Neural crest cell (in vitro differentiated cells): ENCODE measurements around the gene PFN2. TPM values are rescaled to one million over a fixed set of nuclear protein-coding genes. Genes with fewer than 3 reads are reported as not detected.

Experiments used
- DNase-seq: peaks from one replicate; pipeline ENCODE4 v3.0.0; 2021; ENCODE audit warnings: low read depth, mixed read lengths, low spot score
- H3K27ac Mint-ChIP-seq: one replicate; pipeline ENCODE4 v1.8.0; 2021; ENCODE audit warnings: mild to moderate bottlenecking, mixed read lengths; ENCODE audit not compliant: unreplicated experiment
- H3K27me3 Mint-ChIP-seq: 2 replicates; pipeline ENCODE4 v1.8.0; 2021; ENCODE audit warnings: low read depth, mild to moderate bottlenecking, mixed read lengths
- H3K36me3 Mint-ChIP-seq: 2 replicates; pipeline ENCODE4 v1.8.0; 2021; ENCODE audit warnings: low read depth, mild to moderate bottlenecking, mixed read lengths
- H3K4me1 Mint-ChIP-seq: 2 replicates; pipeline ENCODE4 v1.8.0; 2021; ENCODE audit warnings: mixed read lengths
- H3K4me3 Mint-ChIP-seq: one replicate; pipeline ENCODE4 v1.8.0; 2021; ENCODE audit warnings: mild to moderate bottlenecking, mixed read lengths
- H3K9me3 Mint-ChIP-seq: 2 replicates; pipeline ENCODE4 v1.8.0; 2021; ENCODE audit warnings: mixed read lengths
- total RNA-seq: library from RNA; stranded (reverse); gene quantifications from 2 replicates; pipeline ENCODE4 v1.2.1, GENCODE V29; 2021
- TF ChIP-seq, protein P1 (sequence below): fragments of 200-600 bp; sonication (generic); conservative IDR thresholded peaks from 2 replicates; pipeline ENCODE4 v1.5.0; 2021; ENCODE audit warnings: antibody characterized with exemption, mild to moderate bottlenecking

Gene PFN2
- total RNA-seq, 1 donor from 2014 or later = 277 TPM

DNA sequence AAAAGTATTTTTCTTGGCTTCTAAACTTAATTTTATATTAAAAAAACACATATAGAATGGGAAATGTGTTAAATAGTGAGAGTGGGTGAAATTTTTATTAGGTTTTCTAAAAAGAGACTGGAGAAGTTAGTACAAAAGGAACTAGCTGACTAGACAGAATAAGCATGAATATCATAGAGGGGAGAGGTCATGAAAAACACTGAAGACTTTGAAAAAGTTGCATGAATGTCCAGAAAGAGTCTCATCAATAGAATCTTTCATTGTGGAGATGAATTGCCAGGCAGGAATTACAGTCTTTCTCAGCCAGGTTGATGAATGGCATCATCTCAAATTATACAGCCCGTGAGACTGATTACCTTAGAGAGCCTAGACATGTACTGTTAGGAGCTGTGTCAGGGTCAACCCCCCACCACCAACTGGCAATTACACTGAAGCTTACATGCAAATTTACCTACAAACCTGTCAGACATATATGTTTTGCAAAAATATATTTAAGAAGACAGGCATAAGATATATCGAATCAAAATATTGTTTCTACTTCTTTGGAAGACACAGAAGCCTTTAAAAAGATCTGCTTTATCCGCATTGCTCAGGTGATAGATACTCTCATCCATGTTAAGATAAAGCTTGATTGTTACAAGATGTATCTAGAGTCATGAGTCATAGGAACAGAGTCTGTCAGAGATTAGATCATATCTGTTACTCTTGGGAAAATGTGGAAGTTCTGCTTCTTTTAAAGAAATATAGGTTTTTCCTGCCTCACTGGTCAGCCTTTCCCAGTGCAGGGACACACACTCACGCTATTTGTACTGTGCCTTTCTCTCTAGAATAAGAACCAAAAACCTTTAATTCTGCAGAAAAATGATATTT is 34.8 kb upstream of the PFN2 start:
- TF ChIP-seq, protein P1, sequence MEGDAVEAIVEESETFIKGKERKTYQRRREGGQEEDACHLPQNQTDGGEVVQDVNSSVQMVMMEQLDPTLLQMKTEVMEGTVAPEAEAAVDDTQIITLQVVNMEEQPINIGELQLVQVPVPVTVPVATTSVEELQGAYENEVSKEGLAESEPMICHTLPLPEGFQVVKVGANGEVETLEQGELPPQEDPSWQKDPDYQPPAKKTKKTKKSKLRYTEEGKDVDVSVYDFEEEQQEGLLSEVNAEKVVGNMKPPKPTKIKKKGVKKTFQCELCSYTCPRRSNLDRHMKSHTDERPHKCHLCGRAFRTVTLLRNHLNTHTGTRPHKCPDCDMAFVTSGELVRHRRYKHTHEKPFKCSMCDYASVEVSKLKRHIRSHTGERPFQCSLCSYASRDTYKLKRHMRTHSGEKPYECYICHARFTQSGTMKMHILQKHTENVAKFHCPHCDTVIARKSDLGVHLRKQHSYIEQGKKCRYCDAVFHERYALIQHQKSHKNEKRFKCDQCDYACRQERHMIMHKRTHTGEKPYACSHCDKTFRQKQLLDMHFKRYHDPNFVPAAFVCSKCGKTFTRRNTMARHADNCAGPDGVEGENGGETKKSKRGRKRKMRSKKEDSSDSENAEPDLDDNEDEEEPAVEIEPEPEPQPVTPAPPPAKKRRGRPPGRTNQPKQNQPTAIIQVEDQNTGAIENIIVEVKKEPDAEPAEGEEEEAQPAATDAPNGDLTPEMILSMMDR = no peak
- H3K4me3 Mint-ChIP-seq = no peak overlapping the region

DNA sequence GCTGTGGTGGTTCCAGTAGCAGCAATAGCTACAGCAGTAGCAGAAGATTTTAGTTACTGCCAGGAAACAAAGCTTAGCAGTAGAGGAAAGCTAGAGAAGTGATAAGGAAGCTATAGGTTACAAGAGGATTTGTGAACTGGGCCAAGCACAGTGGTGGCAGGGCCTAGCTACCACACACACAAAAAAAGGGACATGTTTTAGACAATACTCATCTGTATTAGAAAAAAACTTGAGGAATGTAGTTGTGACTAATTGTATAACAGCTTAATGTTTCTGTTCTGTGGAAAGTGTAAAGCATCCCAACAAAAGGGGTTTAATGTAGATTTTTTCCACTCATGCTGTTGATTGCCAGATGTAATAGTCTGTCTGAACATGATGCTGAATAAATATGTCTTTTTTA is 29.9 kb upstream of the PFN2 start:
- H3K27me3 Mint-ChIP-seq = no peaks in the 10 kb centered on the region
- H3K4me3 Mint-ChIP-seq = no peak overlapping the region

More for the DNA sequence above, 34.8 kb upstream of the PFN2 start:
- Mint-ChIP-seq H3K27ac (no peak overlapping the region), H3K4me1 (peaks cover 5% of the 10 kb centered on the region), H3K27me3 (no peaks in the 10 kb centered on the region), H3K9me3 (peaks cover 7% of the 10 kb centered on the region), H3K36me3 (no peaks in the 10 kb centered on the region)
- no peak for DNase-seq

DNA sequence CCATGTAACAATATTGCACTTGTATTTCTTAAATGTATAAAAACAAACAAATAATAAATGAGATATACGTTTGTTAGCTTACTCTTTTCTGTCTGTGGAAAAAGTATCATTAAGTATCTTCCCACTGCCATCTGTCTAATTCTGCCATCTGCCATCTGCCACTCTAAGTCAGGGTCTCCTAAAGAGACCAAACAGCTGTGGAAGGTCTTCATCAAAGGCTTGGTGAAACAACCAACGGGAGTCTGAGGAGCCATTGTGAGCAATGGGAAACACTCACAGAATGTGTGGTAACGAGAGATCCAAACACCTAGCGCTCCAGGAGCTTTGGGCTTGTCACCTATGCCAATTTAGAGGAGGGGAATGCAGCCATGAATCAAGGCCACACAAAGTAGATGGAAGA is 28.7 kb upstream of the PFN2 start:
- DNase-seq = no peak
- no peak overlapping the region for H3K4me3 Mint-ChIP-seq
- TF ChIP-seq, protein P1 = no peak
- peaks cover 16% of the 10 kb centered on the region for H3K9me3 Mint-ChIP-seq
- no peak overlapping the region for H3K27ac Mint-ChIP-seq
- H3K27me3 Mint-ChIP-seq = no peaks in the 10 kb centered on the region
- H3K36me3 Mint-ChIP-seq = peaks cover 11% of the 10 kb centered on the region
- no peaks in the 10 kb centered on the region for H3K4me1 Mint-ChIP-seq

More for the DNA sequence above, 29.9 kb upstream of the PFN2 start:
- Mint-ChIP-seq H3K4me1 (peaks cover 5% of the 10 kb centered on the region), H3K27ac (no peak overlapping the region), H3K36me3 (peaks cover 3% of the 10 kb centered on the region), H3K9me3 (peaks cover 6% of the 10 kb centered on the region)
- TF ChIP-seq, protein P1 = no peak
- no peak for DNase-seq

DNA sequence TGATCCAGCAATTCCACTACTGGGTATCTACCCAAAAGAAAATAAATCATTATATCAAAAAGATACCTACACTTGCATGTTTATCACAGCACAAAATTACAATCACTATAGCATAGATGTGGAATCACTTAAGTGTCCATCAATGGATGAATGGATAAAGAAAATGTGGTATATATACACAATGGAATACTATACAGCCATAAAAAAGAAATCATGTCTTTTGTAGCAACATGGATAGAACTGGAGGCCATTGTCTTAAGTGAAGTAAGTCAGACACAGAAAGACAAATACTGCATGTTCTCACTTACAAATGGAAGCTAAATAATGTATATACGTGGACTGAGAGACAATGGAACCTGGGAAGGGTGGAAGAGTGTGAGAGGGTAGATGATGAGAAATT is 28.3 kb upstream of the PFN2 start:
- Mint-ChIP-seq H3K27ac (no peak overlapping the region), H3K4me1 (no peaks in the 10 kb centered on the region), H3K9me3 (peaks cover 16% of the 10 kb centered on the region), H3K4me3 (no peak overlapping the region), H3K36me3 (peaks cover 11% of the 10 kb centered on the region), H3K27me3 (no peaks in the 10 kb centered on the region)
- TF ChIP-seq, protein P1 = no peak
- DNase-seq = no peak

DNA sequence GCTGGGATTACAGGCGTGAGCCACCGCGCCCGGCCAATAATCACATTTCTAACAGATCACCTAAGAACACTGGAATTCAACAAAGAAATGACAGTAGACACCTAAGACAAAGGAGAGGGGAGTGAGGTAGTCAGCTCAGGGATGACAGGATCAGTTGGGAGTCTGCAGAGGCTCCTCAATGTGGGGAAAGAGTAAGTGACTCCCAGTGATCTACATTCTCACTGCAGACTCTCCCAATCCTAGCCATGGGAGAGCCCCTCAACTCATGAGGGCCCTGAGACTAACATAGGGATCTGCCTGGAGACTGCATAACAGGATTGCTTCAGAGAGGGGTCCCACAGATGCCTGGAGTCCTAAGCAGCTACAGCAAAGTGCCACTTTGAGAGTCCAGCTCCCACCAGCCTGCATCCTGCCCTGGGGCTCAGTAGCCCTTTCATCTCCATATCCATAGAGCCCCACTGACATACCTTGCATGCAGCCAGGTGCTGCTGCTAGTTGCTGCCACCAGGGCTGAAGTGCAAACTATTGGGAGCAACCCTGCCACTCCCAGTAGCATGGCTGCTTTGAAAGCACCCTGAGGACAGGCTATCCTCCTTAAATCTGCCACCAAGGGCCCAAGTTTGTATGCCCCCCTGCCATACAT is 21.8 kb upstream of the PFN2 start:
- no peak for DNase-seq
- no peaks in the 10 kb centered on the region for H3K27me3 Mint-ChIP-seq
- no peak overlapping the region for H3K4me3 Mint-ChIP-seq
- H3K27ac Mint-ChIP-seq = no peak overlapping the region
- H3K36me3 Mint-ChIP-seq = peaks cover 18% of the 10 kb centered on the region
- no peaks in the 10 kb centered on the region for H3K4me1 Mint-ChIP-seq
- TF ChIP-seq, protein P1 = no peak
- peaks cover 19% of the 10 kb centered on the region for H3K9me3 Mint-ChIP-seq
